NCI-H345 treated with DMSO at 0.1 percent for 48 hours (cell line): ENCODE data around the gene LIF.
"Not testable (repeated sequence)": the region's sequence is repeated elsewhere in the genome, so short reads cannot be mapped to it uniquely, and the experiment has no call there.

Source experiments
- DNase-seq: peaks from one replicate; lab custom pipeline; 2025; ENCODE audit not compliant: unreplicated experiment; lab: John Stamatoyannopoulos, UW

Gene LIF

DNA sequence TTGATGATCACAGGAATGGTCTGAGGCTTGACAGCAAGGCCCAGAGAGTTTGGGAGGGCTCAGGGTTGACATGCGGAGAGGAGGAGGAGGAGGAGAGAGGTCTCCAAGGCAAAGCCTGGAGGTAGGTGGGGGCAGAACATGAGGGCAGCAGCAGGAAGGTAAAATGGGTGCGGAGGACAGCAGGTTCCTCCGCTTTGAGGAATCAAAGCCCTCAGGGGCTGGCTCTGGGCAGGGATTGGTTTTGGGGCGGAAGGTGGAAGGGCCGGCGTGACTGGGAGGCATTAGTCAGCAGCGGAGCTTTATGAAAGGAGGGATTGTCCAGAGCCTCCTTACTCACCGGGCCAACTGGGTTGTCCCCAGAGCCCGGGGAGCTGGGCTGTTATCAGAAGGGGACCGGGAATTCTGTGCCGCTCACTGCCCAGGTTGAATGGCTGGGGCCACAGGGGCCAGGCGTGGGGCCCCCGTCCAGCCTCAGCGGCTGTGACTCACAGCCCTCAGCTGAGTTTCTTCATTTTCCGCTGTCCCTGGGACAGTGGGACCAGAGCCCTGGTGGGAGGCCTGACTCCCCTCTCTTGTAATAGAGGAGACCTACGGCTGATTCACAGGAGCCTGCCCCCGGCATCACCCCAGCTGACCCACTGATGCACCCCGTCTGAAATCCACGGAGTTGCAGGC, 36.2 kb downstream of the LIF start:
- no peak for DNase-seq

DNA sequence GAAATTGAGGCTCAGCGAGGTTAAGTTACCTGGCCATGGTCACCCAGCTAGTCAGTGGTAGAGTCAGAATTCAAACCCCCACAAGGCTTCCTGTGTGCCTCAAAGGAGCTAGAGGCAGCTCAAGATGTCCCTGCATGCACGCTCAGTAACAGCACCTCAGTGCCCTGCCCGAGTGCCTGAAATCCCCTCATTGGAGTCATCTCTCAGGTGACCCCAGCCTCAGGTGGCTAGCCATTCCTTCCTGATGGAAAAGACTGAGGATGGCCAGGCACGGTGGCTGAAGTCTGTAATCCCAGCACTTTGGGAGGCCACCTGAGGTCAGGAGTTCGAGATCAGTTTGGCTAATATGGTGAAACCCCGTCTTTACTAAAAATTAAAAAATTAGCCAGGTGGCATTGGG, 36.9 kb downstream of the LIF start:
- DNase-seq, result no peak

DNA sequence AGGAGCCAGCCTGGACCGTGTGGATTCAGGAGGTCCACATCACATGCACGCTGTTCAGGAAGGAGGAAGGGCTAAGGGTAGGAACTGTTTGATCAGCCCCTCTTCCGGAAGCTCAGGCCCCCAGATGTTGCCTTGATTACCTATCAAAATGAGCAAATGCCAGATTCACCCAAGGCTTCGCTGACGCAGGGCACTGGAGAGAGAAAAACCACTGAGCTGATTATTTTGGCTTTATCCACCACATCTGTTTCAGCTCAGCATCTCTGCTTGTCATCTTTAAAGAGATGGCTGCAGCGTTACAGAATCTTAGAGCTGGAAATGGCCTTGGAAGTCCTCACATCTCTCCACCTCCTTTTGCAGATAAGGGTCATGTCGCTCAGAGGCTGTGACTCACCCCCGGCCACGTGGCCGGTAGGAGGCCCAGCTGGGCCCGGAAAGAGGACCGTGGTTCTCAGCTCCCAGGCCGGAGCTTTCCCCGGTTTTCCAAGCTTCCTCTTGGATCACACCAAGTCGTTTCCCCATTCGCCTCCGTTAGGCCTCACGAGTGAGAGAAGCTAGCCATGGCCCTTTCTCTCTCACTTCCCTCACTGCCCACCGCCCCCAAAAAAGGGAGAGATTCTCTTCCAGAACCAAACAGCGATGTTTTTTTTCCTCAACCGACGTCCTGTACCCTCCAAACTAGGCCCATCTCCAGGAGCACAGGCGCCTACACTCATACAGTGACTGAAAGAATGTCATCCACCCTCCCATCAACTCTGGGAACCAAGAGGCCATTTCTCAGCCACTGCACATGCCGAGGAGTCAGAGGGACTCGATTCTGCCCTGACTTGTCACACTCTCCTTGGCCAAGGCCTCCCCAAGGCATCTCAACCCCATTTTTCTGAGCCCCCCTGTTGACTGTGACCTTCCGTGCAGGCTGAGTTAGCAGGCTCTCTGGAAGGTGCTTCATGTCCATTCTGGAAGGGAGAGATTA, 37.6 kb downstream of the LIF start:
- no peak for DNase-seq

DNA sequence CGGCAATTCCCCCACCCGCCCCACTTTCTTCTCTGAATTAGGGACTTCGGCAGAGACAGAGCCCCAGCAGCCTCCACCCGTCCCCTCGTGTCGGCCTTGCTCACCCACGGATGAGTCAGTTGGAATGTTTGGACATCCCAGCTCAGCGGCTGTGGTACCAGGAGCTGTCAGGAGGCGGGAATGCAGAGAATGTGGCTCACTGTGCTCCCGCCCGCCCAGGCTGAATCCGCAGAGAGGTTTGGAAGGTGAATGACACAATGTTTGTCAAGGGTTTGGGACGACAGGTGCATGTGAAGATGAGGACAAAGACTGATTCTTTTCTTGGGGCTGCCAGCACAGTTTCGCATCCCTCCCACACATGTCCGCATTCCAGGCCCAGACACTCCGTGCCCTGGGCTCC, 39.6 kb downstream of the LIF start:
- no peak for DNase-seq

DNA sequence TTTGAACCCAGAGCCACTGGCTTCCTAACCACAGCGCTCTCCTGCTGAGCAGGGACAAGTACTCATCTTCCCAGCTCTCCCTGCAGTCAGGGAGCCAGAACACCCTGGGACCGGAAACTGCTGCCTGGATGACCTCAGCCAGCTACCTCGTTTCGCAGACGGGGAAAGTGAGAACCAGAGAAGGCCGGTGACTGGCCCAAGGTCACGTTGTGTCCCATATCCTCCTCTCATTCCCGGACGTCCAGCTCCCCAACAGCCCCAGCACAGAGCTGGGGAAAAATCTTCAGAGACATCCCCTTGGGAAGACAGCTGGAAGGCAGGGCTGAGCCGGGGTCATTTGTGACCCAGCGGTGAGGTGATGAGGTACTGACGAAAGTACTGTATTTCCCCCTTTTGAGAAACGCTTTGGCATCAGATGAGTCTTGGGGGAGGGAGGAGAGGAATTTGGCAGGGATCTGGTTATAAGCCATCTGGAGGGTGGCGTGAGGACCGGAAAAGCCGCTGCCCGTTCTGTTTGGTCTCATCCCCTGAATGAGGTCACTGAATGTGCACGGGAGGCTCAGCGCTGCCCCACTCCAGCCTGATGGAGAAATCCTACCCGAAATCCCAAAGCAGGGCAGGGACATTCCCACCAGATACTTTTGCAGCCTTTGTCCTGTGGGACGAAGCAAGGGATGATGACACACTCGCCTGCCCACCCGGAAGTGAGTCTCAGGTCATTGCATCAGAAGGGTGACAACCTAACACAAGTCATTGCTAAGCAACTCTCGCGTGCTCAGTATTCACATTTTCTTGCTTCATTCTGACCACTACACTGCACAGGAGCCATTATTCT, 41.1 kb downstream of the LIF start:
- DNase-seq, result no peak

DNA sequence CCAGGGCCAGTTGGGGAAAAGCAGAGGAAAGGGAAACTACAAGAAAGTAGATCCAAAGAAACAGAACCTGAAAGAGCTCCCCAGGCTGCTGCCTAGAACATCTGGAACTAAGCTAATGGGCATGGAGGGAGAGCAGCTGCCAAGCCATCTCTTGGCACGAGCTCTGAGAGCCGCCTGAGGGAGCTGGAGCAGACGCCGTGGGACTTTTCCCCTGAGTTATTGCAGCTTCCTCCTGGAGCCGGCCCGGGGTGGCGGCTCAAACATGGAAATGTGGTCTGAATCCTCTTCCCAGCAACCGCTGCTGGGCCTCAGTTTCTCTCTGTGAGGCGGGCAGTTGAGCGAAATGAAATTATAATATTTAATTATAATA, 41.8 kb downstream of the LIF start:
- DNase-seq, result no peak

DNA sequence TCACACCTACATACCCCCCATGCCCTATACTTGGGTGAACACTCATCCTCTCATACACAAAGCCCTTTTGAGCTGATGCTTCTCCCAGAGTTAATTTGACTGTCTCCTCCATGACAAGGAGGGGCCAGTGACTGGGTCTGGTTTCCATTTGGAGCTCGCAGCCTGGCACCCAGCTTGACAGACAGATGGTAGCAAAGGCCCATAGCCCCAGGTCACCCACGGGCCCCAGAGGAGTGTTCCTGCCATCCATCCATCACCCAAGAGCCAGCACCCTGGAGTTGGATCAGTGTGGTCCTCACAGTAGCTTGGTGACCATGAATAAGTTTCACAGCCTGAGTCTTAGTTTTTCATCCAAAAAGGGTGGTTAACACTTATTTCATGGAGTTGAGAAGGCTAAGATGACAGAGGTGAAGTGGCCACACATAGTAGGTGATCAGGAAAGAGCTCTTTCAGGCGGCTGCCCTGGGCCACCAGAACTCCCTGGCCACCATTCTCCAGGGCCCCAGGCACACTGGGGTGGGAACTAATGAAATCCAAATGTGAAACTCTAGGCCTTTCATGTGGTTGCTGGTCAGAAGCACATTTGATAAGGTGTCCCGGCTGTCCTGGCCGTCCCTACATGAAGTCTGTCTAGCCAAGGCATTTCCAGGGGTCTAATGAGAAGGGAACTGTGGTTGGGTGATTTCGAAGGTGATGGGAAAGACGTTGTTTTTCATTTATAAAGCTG, 42.4 kb downstream of the LIF start:
- DNase-seq, result no peak

DNA sequence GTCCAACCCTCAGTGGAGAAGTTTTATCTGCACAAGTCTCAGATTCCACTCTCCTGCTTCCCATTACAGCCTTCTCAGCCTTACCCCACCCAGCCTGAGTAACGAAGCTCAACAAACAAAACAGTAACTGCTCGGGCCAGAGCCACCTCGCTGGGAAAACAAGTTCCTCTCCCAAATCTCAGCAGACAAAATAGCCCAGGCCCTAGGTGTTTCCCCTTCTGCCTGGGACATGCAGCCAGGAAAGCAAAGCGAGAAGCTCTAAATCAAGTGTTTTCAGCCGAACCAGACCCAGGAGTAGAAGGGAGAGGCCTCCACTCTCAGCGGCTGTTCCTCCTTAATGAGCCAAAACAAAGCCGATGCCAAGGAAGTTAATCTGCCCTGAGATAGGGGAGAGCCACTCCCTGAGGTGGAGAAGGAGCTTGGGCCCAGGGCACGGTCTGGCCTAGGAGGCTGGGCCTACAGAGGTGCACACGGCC, 44.0 kb downstream of the LIF start:
- DNase-seq, result no peak

DNA sequence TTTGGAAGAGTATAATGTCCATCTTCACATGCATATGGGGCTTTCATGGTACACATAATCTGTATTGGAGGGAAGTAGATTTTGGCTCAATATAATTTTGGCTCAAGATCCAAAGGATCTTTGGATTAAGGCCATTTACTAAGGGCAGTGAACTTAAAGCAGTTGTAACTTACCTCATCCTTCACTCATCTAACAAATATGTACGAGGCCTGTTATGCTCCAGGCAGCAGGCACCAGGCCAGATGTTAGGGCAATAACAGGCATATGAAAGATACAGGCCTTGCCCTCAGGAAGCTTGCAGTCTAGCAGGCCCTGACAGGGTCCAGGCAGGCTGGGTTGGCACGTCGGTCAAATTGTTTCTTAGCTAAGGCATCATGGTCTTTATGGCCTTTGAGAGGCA, 44.6 kb downstream of the LIF start:
- DNase-seq, result no peak

DNA sequence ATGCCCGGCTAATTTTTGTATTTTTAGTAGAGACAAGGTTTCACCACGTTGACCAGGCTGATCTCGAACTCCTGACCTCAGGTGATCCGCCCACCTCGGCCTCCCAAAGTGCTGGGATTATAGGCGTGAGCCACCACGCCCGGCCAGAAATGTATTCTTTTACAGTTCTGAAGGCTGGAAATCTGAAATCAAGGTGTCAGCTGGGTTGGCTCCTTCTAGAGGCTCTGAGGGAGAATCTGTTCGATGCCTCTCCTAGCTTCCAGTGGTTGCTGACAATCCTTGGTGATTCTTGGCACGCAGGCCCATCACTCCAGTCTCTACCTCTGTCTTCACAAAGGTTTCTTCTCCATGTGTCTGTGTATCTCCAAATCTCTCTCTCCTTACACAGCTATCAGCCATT, 45.7 kb downstream of the LIF start:
- DNase-seq, result not testable (repeated sequence)

DNA sequence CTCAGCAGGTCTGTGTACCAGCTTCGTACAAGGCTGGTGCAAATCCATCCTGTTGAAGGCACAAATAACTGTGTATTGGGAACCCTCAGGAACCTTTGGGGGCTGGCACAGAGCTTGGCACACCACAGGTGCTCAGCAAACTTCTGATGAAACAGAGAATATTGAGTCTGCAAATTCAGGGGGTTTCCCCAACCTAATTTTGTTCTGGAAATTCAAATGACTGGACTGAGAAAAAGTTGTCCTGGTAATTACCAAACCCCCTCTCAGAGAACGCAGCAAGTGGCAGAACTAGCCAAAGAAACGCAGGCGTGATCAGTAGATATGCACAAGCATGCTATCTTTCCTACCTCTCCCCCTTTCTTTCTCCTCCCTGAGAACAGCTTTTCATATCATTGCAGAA, 47.6 kb downstream of the LIF start:
- DNase-seq, result no peak

DNA sequence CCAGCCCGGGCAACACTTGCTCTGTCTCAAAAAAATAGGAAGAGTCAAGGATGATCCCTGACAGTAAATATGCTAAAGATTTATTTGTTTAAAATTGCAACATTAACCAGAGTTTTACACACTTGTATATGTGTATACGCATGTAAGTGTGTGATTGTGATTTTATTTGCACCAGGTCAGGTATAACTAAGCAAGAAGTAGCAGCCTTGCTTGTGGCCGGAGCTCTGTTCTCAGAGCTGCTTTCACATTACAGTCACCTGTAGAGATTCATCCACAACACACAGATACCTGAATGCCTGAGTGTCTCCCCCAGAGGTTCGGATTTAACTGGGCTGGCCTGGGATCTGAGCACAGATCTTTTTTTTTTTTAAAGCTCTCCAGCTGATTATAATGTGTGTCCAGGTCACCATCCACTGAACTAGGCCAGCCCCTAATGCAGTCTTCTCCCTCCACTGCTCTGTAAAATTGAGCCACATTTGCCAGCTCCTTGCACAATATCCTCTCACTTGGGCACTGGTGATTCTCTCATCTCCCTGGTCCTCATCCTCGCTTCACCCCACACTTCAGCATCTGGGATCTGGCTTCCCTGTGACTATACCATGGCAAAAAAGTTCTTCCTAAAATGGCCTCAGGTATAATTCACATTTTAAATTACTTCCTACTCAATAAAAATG, 48.3 kb downstream of the LIF start:
- no peak for DNase-seq

DNA sequence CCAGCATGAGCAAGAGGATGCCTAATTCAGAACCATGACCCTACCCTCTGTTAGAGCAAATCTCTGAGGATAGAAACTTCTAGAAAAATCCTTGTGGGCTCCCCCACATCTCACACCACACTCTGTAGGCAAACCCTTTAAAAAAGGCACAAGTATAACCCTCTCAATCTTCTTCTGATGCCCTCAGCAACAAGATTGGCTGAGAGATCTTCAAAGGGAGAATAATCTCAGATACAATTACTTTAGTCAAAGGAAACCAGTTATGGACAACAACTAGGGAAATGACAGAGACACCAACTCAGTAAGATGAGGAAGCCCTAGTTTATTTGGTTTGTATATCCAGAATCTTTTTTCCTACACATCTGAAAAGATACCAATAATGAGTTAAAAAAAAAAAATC, 49.2 kb downstream of the LIF start:
- no peak for DNase-seq

DNA sequence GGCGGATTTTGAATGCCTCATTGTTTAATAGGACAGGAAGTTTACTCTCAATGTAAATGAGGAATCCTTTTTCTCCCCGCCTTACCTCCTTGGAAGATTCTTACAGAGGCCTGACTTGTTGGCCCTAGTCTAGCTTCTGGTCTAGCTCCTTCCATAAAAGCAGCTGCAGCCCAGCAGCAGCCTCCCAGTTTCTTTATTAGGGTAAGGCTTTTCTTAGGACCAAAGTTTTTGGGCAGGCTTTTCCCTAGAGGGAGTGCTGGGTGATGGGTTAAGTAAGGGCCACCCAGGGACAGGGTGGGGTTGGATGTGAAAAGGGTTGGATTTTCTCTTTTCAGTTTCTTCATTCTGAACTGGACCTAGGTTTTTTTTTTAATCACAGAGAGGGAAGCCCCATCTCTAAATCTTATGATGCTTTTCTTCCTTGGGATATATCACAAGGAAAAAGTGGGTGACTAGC, 49.7 kb downstream of the LIF start:
- no peak for DNase-seq

DNA sequence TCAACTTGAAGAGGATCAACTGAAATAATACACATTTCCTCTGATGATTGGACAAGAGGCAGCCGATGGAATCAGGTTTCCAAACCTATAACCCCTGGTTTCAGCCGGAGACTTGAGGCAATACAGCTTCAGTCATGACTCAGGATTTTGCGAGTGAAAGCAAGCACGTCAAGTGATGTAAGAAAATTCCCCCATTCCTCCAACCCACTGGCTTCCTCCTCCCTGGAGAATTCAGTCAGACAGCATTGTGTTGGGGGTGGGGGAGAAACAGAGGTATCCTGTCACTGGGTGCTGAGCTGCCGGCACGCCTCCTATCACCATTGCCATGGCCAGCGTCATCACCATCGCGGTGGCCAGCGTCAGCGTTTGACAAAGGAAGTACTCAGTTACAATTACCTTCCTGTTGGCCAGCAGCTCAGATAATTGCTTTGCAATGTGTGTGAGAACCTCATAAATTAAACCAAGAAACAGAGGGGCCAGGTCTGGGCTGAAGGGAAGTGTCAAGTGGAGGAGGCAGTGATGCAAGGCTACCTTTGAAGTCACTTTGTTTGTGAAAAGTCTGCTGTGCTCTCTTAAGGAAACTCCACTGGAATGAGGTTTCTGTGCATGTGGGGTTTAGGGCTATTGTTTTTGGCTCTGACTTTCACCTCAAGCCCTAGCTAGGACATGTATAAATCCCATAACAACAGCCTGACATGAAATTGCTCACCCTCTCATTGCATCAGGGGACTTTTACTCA, 50.2 kb downstream of the LIF start:
- DNase-seq, result peak; percentile 33

DNA sequence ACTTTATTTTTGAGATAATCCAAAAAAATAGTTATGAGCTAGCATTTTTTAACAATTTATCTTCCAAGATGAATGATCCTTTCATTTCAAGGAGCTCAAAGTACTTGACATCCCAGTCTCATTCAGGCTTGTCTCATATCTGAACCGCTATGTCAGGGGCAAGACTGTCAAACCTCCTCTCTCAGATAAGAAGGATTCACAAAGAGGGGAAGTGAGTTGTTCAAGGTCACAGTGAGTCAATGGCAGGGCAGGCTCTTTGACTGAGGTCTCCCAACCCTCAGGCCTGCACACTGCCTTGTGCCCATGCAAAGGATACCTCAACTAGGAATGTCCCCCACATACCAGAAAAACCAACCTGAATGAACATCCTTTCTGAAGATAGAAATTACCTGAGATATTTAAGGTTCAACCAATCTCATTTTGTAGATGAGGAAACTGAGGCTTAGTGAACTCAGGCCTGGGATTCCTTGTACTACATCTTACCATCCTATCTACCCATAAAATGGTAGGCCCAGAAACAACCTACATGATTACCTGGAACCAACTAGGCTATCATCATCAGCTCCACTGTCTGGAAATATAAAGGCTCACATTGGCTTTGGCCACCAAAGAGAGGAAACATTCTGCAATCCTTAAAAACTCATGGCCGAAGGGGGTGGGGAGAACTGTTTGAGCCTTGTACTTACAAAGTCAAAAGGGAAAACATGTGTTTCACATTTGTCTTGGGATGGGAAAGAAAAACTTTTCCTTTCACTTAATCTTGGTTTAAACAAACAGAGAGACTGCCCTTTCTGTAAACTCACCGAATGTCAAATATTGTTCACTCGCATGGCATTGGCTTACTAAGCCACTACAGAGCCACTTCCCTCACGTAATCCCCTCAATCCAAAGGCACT, 51.1 kb downstream of the LIF start:
- no peak for DNase-seq

DNA sequence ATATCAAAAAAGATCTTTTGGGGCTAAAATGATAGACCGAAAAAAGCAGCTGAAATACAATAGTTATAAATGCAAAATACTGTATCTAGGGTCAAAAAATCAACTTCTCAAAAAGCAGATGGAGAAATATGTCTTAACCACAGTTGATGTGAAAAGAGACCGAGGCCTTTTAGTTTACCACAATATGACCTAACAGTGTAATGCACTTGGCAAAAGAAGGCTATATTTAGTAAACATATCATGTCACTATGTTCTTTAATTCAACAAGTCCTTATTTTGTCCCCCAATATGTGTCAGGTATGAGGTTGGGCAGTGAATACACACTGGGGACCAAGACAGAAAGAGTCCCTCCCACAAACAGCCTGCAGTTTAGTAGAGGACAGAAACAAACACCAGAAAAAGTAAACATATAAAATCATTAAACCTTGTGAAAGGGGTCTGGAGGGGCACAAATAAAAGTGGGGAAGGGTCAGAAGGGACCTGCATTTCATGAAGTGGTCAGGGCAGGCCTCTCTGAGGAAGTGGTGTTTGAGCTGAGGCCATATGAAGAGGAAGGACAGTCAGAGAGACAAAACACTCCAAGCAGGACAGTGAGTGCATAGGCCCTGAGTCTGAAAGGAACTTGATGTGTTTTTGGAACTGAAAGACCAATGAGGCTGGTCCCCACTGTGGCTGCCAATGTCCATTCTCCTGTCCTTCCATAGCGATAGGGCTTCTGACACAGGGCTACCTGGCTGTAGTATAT, 53.4 kb downstream of the LIF start:
- DNase-seq, result no peak

DNA sequence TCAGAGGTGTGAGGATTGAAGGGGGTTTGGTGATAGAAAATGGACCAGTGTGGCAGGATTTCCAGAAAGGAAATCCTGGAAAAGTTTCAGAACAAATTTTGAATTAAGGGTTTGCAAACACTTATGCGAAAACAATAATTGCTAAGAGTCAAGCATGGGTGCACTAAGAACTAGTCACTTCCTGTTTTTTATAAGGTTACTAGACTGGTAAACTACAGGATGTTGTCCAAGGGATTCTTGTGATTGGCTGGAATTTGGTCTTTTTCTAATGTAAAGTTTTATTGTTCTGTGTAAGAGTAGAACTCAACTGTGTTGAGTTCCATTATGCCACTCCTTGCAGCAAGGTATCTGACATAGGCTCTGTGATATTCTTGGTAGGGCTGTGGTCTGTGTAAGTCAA, 54.1 kb downstream of the LIF start:
- no peak for DNase-seq
